Mesenchymal stem cell (in vitro differentiated cells and primary cell): ENCODE results near the gene PCNX3.

Experiments
- DNase-seq: peaks from one replicate; pipeline ENCODE4 v3.0.0-alpha.2; 2013
- H2AFZ ChIP-seq: one replicate; pipeline ENCODE4 v1.6.1; 2013; ENCODE audit warnings: low read depth, mild to moderate bottlenecking, control low read depth, inconsistent platforms, low read length, moderate library complexity
- H2AK5ac ChIP-seq: 2 replicates; pipeline ENCODE4 v1.6.1; 2013; ENCODE audit warnings: low read length, moderate library complexity, mild to moderate bottlenecking, inconsistent platforms; ENCODE audit not compliant: severe bottlenecking
- H2BK120ac ChIP-seq: one replicate; pipeline ENCODE4 v1.6.1; 2013; ENCODE audit warnings: low read depth, mild to moderate bottlenecking, inconsistent platforms, low read length, moderate library complexity
- H2BK12ac ChIP-seq, 2 experiments: one replicate each; pipeline ENCODE4 v1.6.1; 2013; ENCODE audit warnings: inconsistent platforms in 2 of 2, low read length in 2 of 2, mild to moderate bottlenecking in 2 of 2, moderate library complexity in 2 of 2, control low read depth in 1 of 2
- H2BK15ac ChIP-seq: one replicate; pipeline ENCODE4 v1.6.1; 2013; ENCODE audit warnings: mild to moderate bottlenecking, low read depth, inconsistent platforms; ENCODE audit not compliant: poor library complexity, severe bottlenecking
- H2BK5ac ChIP-seq: 2 replicates; pipeline ENCODE4 v1.6.1; 2013; ENCODE audit warnings: low read depth, mild to moderate bottlenecking, low read length, control low read depth, inconsistent platforms; ENCODE audit not compliant: poor library complexity, severe bottlenecking
- H3K14ac ChIP-seq, 2 experiments: one replicate each; pipeline ENCODE4 v1.6.1; 2013; ENCODE audit warnings: inconsistent platforms in 2 of 2, low read length in 2 of 2, control low read depth in 1 of 2, mild to moderate bottlenecking in 1 of 2, moderate library complexity in 1 of 2
- H3K18ac ChIP-seq, 2 experiments: one replicate each; pipeline ENCODE4 v1.6.1; 2013; ENCODE audit warnings: inconsistent platforms in 2 of 2, low read length in 2 of 2, control low read depth in 1 of 2, low read depth in 1 of 2, mild to moderate bottlenecking in 1 of 2
- H3K23ac ChIP-seq, 2 experiments: one replicate each; pipeline ENCODE4 v1.6.1; 2013; ENCODE audit warnings: inconsistent platforms in 2 of 2, low read length in 2 of 2, mild to moderate bottlenecking in 2 of 2, moderate library complexity in 2 of 2, control low read depth in 1 of 2
- H3K27ac ChIP-seq: 2 replicates; pipeline ENCODE4 v1.5.1; 2013; ENCODE audit warnings: mild to moderate bottlenecking, moderate library complexity, low read length, control low read depth, inconsistent platforms; ENCODE audit not compliant: poor library complexity, severe bottlenecking
- H3K27me3 ChIP-seq, 2 experiments: 2 replicates each; pipeline versions ENCODE4 v1.6.1 to v1.7.0; 2013; ENCODE audit warnings: low read length in 2 of 2, mild to moderate bottlenecking in 2 of 2, moderate library complexity in 2 of 2, control low read depth in 1 of 2, inconsistent platforms in 1 of 2; ENCODE audit not compliant: control insufficient read depth in 1 of 2, insufficient read depth in 1 of 2
- H3K36me3 ChIP-seq, 2 experiments: 2 replicates each; pipeline versions ENCODE4 v1.6.1 to v1.7.0; 2013; ENCODE audit warnings: low read length in 2 of 2, control low read depth in 1 of 2, inconsistent platforms in 1 of 2, low read depth in 1 of 2, mild to moderate bottlenecking in 1 of 2; ENCODE audit not compliant: insufficient read depth in 2 of 2, control insufficient read depth in 1 of 2
- H3K4ac ChIP-seq, 2 experiments: one replicate each; pipeline ENCODE4 v1.6.1; 2013; ENCODE audit warnings: inconsistent platforms in 2 of 2, low read length in 2 of 2, mild to moderate bottlenecking in 2 of 2, moderate library complexity in 2 of 2, control low read depth in 1 of 2, low read depth in 1 of 2
- H3K4me1 ChIP-seq: 2 replicates; pipeline ENCODE4 v1.6.1; 2013; ENCODE audit warnings: low read depth, low read length, control low read depth; ENCODE audit not compliant: control insufficient read depth, insufficient read depth
- H3K4me2 ChIP-seq: 2 replicates; pipeline ENCODE4 v1.6.1; 2013; ENCODE audit warnings: low read length, mild to moderate bottlenecking, inconsistent platforms; ENCODE audit not compliant: poor library complexity, severe bottlenecking
- H3K4me3 ChIP-seq, 2 experiments: 2 replicates each; pipeline versions ENCODE4 v1.5.1 to v1.7.0; 2013; ENCODE audit warnings: low read length in 2 of 2, mild to moderate bottlenecking in 2 of 2, control low read depth in 1 of 2, low read depth in 1 of 2; ENCODE audit not compliant: insufficient read depth in 1 of 2
- H3K79me1 ChIP-seq: replicated peaks from 2 replicates; pipeline ENCODE4 v1.6.1; 2013; ENCODE audit warnings: mild to moderate bottlenecking, control low read depth, low read length, inconsistent platforms; ENCODE audit not compliant: poor library complexity, severe bottlenecking
- H3K9ac ChIP-seq: 2 replicates; pipeline ENCODE4 v1.7.0; 2013; ENCODE audit warnings: mild to moderate bottlenecking, low read length, moderate library complexity
- H3K9me3 ChIP-seq: 2 replicates; pipeline ENCODE4 v1.7.0; 2013; ENCODE audit warnings: mild to moderate bottlenecking, low read length; ENCODE audit not compliant: control insufficient read depth
- H4K8ac ChIP-seq: one replicate; pipeline ENCODE4 v1.6.1; 2013; ENCODE audit warnings: inconsistent platforms, mild to moderate bottlenecking, low read length, moderate library complexity
- H4K91ac ChIP-seq: one replicate; pipeline ENCODE4 v1.6.1; 2013; ENCODE audit warnings: mild to moderate bottlenecking, low read length, inconsistent platforms
- WGBS: methylation state at CpG from one replicate; pipeline ENCODE4 v1.1.7; 2013; ENCODE audit warnings: mixed read lengths; 5-methylcytosine and 5-hydroxymethylcytosine counted together

The PCNX3 gene

DNA sequence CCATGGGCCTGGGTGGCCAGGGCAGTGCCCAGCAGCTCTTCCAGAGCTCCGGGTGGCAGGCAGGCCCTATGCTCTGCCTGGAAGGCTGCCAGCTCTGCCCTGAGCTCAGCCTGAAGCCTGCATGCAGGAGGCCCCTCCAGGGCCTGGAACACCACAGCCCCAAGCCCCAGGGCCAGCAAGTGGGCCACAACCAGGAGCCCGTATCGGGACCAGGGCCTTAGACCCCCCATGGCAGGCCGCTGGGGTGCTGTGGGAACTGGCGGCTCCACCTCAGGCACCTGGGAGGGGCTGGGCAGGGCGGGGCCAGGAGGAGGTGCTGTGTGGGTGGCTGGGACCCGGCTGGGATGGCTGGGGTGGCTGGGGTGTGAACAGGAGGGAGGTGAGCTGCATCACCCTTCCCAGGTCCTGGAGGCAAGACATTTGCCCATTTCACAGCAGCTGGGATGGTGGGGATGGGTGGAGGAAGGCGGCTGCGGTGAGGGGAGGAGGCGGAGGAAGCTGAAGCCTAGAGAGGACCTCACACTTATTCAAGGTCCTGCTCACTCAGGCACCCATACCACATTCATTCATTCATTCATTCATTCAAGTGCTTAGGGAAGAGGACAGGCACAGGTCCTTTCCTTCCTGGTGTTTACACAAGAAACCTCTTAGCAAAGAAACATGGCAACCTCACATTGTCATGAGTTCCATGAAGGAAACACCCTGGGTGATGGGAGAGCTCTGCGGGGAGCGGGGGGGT, 19.9 kb upstream of the PCNX3 start, which contains the start of gene KCNK7:
KCNK7 (minus strand) TSS at position 258 of the 739 bp plus-strand sequence; CDS start at position 230, 28 bp downstream.
- Histone ChIP-seq H2BK120ac (no peak within 1 kb of the TSS), H2BK12ac (peak within 1 kb of the TSS in 1 of 2 experiments; percentile 40), H4K8ac (peak within 1 kb of the TSS; percentile 24), H3K36me3 (peaks cover 47 to 60% of the 10 kb centered on the region in 2 experiments), H3K4me2 (no peak within 1 kb of the TSS), H3K4ac (no peak within 1 kb of the TSS), H3K4me1 (peaks cover 22% of the 10 kb centered on the region), H2AFZ (no peak within 1 kb of the TSS), H3K4me3 (peak within 1 kb of the TSS in 1 of 2 experiments; percentile 18), H2BK15ac (peak within 1 kb of the TSS; percentile 39), H3K18ac (no peak within 1 kb of the TSS), H3K27ac (no peak within 1 kb of the TSS), H3K27me3 (no peaks in the 10 kb centered on the region), H3K9me3 (no peaks in the 10 kb centered on the region), H3K9ac (peak within 1 kb of the TSS; percentile 26), H3K23ac (no peak within 1 kb of the TSS), H2BK5ac (no peak within 1 kb of the TSS), H3K14ac (peak within 1 kb of the TSS in 1 of 2 experiments; percentile 6), H2AK5ac (no peak within 1 kb of the TSS), H3K79me1 (peaks cover 4% of the 10 kb centered on the region), H4K91ac (no peak within 1 kb of the TSS)
- DNase-seq = no peak
- 87% methylated on average over 12 of the region's 12 CpGs for WGBS

DNA sequence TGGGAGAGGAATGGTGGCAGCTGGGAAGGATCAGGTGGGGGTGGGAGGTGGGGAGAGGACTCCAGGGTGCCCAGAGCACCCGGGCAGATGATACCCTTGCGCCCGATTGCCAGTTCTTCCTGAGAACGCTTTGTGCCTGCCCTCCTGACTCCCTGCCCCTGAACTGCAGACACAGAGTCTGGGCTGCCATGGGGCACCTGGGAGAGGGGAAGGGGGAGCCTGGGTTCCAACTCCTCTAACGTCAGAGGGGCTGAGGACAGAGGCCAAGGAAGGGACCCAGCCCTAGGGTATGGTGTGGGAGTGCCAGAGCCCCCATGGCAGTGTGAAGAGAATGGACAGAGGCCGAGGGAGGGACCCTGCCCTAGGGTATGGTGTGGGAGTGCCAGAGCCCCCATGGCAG, 19.1 kb upstream of the PCNX3 start:
- 84% methylated on average over 5 of the region's 6 CpGs for WGBS
- Histone ChIP-seq H3K4me3 (peak overlapping the region in 1 of 2 experiments; percentile 18), H4K8ac (no peak overlapping the region), H3K27me3 (no peaks in the 10 kb centered on the region), H2AFZ (no peak overlapping the region), H2BK120ac (no peak overlapping the region), H2BK5ac (no peak overlapping the region), H3K23ac (no peak overlapping the region), H2AK5ac (no peak overlapping the region), H3K9ac (no peak overlapping the region), H3K27ac (no peak overlapping the region), H3K36me3 (peaks cover 48 to 68% of the 10 kb centered on the region in 2 experiments), H3K9me3 (no peaks in the 10 kb centered on the region), H3K4me1 (peaks cover 27% of the 10 kb centered on the region), H2BK15ac (no peak overlapping the region), H3K18ac (no peak overlapping the region), H3K14ac (no peak overlapping the region), H3K79me1 (peaks cover 6% of the 10 kb centered on the region), H3K4me2 (no peak overlapping the region), H3K4ac (no peak overlapping the region), H4K91ac (no peak overlapping the region), H2BK12ac (no peak overlapping the region)
- DNase-seq = no peak

DNA sequence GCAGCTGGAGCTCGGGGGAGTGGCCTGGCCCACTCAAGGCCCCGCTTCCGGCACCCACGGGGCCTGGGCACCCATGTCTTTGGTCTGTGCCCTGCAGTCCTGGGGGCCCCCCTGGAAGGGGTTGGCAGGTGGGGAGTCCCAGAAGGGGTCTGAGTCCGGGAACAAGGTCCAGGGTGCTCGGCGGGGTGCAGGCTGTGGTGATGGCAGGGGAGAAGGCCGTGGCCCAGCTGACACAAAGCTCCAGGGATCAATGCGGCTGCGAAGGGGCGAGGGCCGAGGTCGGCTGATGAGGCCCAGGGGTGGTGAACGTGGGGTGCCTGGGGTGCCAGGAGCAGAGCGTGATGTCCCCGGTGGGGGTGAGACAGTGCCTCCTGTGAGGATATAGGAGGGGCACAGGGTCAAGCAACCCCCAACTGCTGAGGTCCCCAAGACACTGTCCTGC, 17.3 kb upstream of the PCNX3 start:
- WGBS = 95% methylated on average over 9 of the region's 16 CpGs
- no peaks in the 10 kb centered on the region for H3K9me3 ChIP-seq
- H2AFZ ChIP-seq = no peak overlapping the region
- no peak overlapping the region for H3K9ac ChIP-seq
- no peak overlapping the region for H4K91ac ChIP-seq
- peaks cover 52 to 72% of the 10 kb centered on the region in 2 experiments for H3K36me3 ChIP-seq
- no peak overlapping the region for H3K4ac ChIP-seq
- no peak overlapping the region for H3K4me2 ChIP-seq
- no peak for DNase-seq
- no peak overlapping the region for H2AK5ac ChIP-seq
- H3K27ac ChIP-seq = no peak overlapping the region
- H4K8ac ChIP-seq = no peak overlapping the region
- H2BK15ac ChIP-seq = no peak overlapping the region
- peaks cover 16% of the 10 kb centered on the region for H3K4me1 ChIP-seq
- H3K23ac ChIP-seq = no peak overlapping the region
- no peak overlapping the region for H2BK5ac ChIP-seq
- H3K4me3 ChIP-seq = no peak overlapping the region
- H2BK120ac ChIP-seq = no peak overlapping the region
- H3K79me1 ChIP-seq = peaks cover 11% of the 10 kb centered on the region
- no peaks in the 10 kb centered on the region for H3K27me3 ChIP-seq
- no peak overlapping the region for H3K18ac ChIP-seq
- no peak overlapping the region for H3K14ac ChIP-seq
- H2BK12ac ChIP-seq = no peak overlapping the region

DNA sequence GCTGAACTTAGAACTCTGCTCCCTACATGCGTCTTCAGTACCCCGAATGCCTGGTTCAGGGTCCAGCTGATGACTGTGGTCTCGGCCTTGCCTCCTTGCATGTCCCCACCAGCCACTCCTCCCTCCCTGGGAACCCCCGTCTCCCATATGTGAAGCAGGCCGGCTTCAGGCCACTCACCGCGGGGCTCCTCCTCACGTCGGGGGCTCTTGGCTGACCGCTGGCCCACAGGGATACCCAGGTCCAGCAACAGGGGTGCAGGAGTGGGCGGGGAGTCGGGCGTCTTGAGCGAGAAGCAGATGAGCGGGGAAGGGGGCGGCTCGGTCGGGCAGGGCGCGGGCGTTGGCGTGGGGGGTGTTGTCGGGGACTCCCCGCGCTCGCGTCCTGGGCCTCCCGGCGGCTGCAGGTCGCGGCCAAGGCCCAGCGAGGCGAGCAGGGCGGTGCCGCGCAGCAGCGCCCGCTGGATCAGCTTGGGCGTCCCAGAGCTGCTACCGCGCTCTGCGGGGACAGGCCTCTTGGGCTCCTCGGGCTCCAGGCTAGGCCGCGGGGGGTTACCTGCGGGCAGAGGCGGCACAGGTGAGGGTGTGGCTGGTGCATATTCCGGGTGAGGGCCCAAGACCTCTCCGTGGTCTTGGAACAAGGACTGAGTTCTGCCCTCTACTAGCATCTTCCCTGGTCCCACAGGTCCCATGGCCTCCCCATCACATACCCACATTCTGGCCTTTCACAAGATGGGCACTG, 16.2 kb upstream of the PCNX3 start:
- no peak overlapping the region for H2BK15ac ChIP-seq
- no peak overlapping the region for H2AK5ac ChIP-seq
- peaks cover 59 to 72% of the 10 kb centered on the region in 2 experiments for H3K36me3 ChIP-seq
- peaks cover 22% of the 10 kb centered on the region for H3K4me1 ChIP-seq
- peaks cover 11% of the 10 kb centered on the region for H3K79me1 ChIP-seq
- no peak for DNase-seq
- no peak overlapping the region for H2AFZ ChIP-seq
- no peak overlapping the region for H3K4me2 ChIP-seq
- H3K9me3 ChIP-seq = no peaks in the 10 kb centered on the region
- H3K18ac ChIP-seq = no peak overlapping the region
- no peak overlapping the region for H3K9ac ChIP-seq
- peak overlapping the region in 1 of 2 experiments; percentile 11 for H3K4me3 ChIP-seq
- H3K4ac ChIP-seq = no peak overlapping the region
- no peak overlapping the region for H3K23ac ChIP-seq
- no peak overlapping the region for H2BK120ac ChIP-seq
- H3K14ac ChIP-seq = no peak overlapping the region
- no peak overlapping the region for H4K8ac ChIP-seq
- 98% methylated on average over 45 of the region's 49 CpGs for WGBS
- H4K91ac ChIP-seq = no peak overlapping the region
- H3K27ac ChIP-seq = no peak overlapping the region
- H3K27me3 ChIP-seq = no peaks in the 10 kb centered on the region
- H2BK5ac ChIP-seq = no peak overlapping the region
- H2BK12ac ChIP-seq = no peak overlapping the region
